Right atrium auricular region (tissue), 2 donors: Measurements from ENCODE around the gene EXOC6B. TPM values are rescaled to one million over a fixed set of nuclear protein-coding genes. Genes with fewer than 3 reads are reported as not detected.
A peak's percentile ranks its signal among the peaks of the same experiment; 100 is the strongest.

Experiments used
- DNase-seq: peaks from one replicate; pipeline ENCODE4 v3.0.0-alpha.2; 2019; ENCODE audit warnings: low spot score
- H3K27ac ChIP-seq, 2 donors: fragments of 200-600 bp; sonication (generic); 1 replicate in 1 of 2; 2 replicates in 1 of 2; pipeline ENCODE4 v1.5.1; 2016 to 2019
- H3K27me3 ChIP-seq, 2 donors: fragments of 200-600 bp; sonication (generic); one replicate each; pipeline versions ENCODE4 v1.5.1 to v1.6.0; 2017 to 2019
- H3K36me3 ChIP-seq: fragments of 200-600 bp; sonication (generic); one replicate; pipeline ENCODE4 v1.5.1; 2016
- H3K4me1 ChIP-seq, 2 donors: fragments of 200-600 bp; sonication (generic); one replicate each; pipeline versions ENCODE4 v1.5.1 to v1.6.0; 2017 to 2019
- H3K4me3 ChIP-seq, 2 donors: fragments of 200-600 bp; sonication (generic); 1 replicate in 1 of 2; 2 replicates in 1 of 2; pipeline ENCODE4 v1.5.1; 2017 to 2019; ENCODE audit warnings: mild to moderate bottlenecking in 1 of 2, moderate library complexity in 1 of 2
- H3K9me3 ChIP-seq, 2 donors: fragments of 200-600 bp; sonication (generic); one replicate each; pipeline ENCODE4 v1.5.1; 2019
- CTCF ChIP-seq, 2 donors: fragments of 200-600 bp; sonication (generic); IDR thresholded peaks; one replicate each; pipeline ENCODE4 v1.5.1; 2019; ENCODE audit warnings: antibody characterized with exemption in 2 of 2
- total RNA-seq, 2 donors: library from RNA; depleted of rRNA; stranded (reverse); fragments of >200 nt; gene quantifications; one replicate each; pipeline ENCODE4 v1.1.0, GENCODE V29; 2016

Gene EXOC6B
- total RNA-seq, 2 donors from 2014 or later = 80.5 to 111 TPM

- H3K27ac ChIP-seq = peak overlapping the region in 1 of 2 donors; percentile 42
- no peaks in the 10 kb centered on the region for H3K36me3 ChIP-seq
- H3K4me3 ChIP-seq = no peak overlapping the region
- H3K4me1 ChIP-seq = peaks cover 0 to 39% of the 10 kb centered on the region in 2 donors
- no peak for DNase-seq
- TF ChIP-seq CTCF (IDR thresholded peaks at IDR 0.05) = no peak
- H3K27me3 ChIP-seq = no peaks in the 10 kb centered on the region
- no peaks in the 10 kb centered on the region for H3K9me3 ChIP-seq
Observed at GRCh38 chr2:72778410-72778809, 47.4 kb downstream of the EXOC6B start.

- H3K36me3 ChIP-seq = no peaks in the 10 kb centered on the region
- H3K9me3 ChIP-seq = no peaks in the 10 kb centered on the region
- no peak overlapping the region for H3K27ac ChIP-seq
- H3K4me3 ChIP-seq = no peak overlapping the region
- peak; percentile 69 for DNase-seq
- peak; percentile 76 to 89 for TF ChIP-seq CTCF (IDR thresholded peaks at IDR 0.05)
- no peaks in the 10 kb centered on the region for H3K27me3 ChIP-seq
- no peaks in the 10 kb centered on the region for H3K4me1 ChIP-seq
Observed at GRCh38 chr2:72770879-72771461, 54.9 kb downstream of the EXOC6B start.

GRCh38 chr2:72765997-72766609, 59.7 kb downstream of the EXOC6B start:
- DNase-seq = no peak
- Histone ChIP-seq H3K27me3 (no peaks in the 10 kb centered on the region), H3K4me3 (no peak overlapping the region), H3K27ac (no peak overlapping the region), H3K36me3 (peaks cover 5% of the 10 kb centered on the region), H3K4me1 (no peaks in the 10 kb centered on the region), H3K9me3 (peaks cover 6 to 20% of the 10 kb centered on the region in 2 donors)
- TF ChIP-seq CTCF (IDR thresholded peaks at IDR 0.05) = no peak

GRCh38 chr2:72762276-72762675, 63.6 kb downstream of the EXOC6B start:
- Histone ChIP-seq H3K4me1 (peaks cover 0 to 15% of the 10 kb centered on the region in 2 donors), H3K36me3 (peaks cover 5% of the 10 kb centered on the region), H3K27ac (no peak overlapping the region), H3K9me3 (peaks cover 6 to 20% of the 10 kb centered on the region in 2 donors), H3K27me3 (no peaks in the 10 kb centered on the region), H3K4me3 (no peak overlapping the region)
- DNase-seq = no peak
- TF ChIP-seq CTCF (IDR thresholded peaks at IDR 0.05) = no peak

- peak overlapping the region; percentile 68 to 77 for H3K27ac ChIP-seq
- peaks cover 0 to 40% of the 10 kb centered on the region in 2 donors for H3K4me1 ChIP-seq
- H3K9me3 ChIP-seq = peaks cover 6 to 20% of the 10 kb centered on the region in 2 donors
- TF ChIP-seq CTCF (IDR thresholded peaks at IDR 0.05) = no peak
- H3K36me3 ChIP-seq = peaks cover 5% of the 10 kb centered on the region
- DNase-seq = no peak
- H3K27me3 ChIP-seq = no peaks in the 10 kb centered on the region
- H3K4me3 ChIP-seq = no peak overlapping the region
Observed at GRCh38 chr2:72759755-72760154, 66.1 kb downstream of the EXOC6B start.
